Prostate gland (tissue), 2 donors: ENCODE results near the gene TMEM120B.

Experiments
- POLR2A ChIP-seq: fragments of 450-650 bp; IDR thresholded peaks from one replicate; pipeline ENCODE4 v1.6.1; 2016; ENCODE audit warnings: antibody characterized with exemption, mild to moderate bottlenecking
- POLR2AphosphoS5 ChIP-seq: sonication (generic); formaldehyde crosslinking; IDR thresholded peaks from one replicate; pipeline ENCODE4 v1.6.1; 2017; ENCODE audit warnings: antibody characterized with exemption
- TF ChIP-seq, protein P1 (sequence below), 4 experiments: fragments of 200-600 bp in 2 of 4; fragments of 450-650 bp in 2 of 4; sonication (generic) in 2 of 4; IDR thresholded peaks; 1 replicate in 3 of 4; 2 replicates in 1 of 4; pipeline ENCODE4 v1.5.1; 2016 to 2019; ENCODE audit warnings: antibody characterized with exemption in 4 of 4, mild to moderate bottlenecking in 2 of 4, moderate library complexity in 2 of 4

DNA sequence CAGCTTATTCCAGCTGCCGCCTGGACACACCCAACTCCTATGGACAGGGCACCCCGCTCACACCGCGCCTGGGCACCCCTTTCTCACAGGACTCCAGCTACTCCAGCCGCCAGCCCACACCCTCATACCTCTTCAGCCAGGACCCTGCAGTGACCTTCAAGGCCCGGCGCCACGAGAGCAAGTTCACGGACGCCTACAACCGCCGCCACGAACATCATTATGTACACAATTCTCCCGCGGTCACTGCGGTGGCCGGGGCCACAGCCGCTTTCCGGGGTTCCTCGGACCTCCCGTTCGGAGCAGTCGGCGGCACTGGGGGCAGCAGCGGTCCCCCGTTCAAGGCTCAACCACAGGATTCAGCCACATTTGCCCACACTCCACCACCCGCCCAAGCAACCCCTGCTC, 97.2 kb downstream of the TMEM120B start:
- TF ChIP-seq POLR2A (no peak), POLR2AphosphoS5 (no peak)
- TF ChIP-seq, protein P1, sequence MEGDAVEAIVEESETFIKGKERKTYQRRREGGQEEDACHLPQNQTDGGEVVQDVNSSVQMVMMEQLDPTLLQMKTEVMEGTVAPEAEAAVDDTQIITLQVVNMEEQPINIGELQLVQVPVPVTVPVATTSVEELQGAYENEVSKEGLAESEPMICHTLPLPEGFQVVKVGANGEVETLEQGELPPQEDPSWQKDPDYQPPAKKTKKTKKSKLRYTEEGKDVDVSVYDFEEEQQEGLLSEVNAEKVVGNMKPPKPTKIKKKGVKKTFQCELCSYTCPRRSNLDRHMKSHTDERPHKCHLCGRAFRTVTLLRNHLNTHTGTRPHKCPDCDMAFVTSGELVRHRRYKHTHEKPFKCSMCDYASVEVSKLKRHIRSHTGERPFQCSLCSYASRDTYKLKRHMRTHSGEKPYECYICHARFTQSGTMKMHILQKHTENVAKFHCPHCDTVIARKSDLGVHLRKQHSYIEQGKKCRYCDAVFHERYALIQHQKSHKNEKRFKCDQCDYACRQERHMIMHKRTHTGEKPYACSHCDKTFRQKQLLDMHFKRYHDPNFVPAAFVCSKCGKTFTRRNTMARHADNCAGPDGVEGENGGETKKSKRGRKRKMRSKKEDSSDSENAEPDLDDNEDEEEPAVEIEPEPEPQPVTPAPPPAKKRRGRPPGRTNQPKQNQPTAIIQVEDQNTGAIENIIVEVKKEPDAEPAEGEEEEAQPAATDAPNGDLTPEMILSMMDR (IDR thresholded peaks at IDR 0.05) = no peak
